ENCODE results near the gene ID4. TPM values are rescaled to one million over a fixed set of nuclear protein-coding genes. Genes with fewer than 3 reads are reported as not detected.

ID4 gene
- total RNA-seq, 1 donor from 2014 or later: 115 TPM

DNA sequence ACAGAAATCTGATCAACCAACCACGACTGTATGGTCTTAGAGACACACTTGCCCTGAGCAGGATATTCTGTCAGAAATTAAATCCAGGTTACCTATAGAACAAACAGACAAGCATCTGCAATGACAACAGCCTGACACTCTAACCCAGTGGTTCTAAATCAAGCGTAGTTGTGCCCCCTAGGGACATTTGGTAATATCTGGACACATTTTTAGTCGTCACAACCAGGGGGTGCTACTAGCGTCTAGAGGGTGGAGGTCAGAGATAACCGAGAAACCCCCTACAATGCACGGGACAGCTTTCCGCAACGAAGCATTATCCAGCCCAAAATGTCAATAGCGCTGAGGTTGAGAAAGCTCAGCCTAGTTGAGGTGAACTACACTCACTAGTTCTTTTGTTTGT, 32.3 kb downstream of the ID4 start:
- Mint-ChIP-seq H3K27ac (no peak overlapping the region), H3K9me3 (no peaks in the 10 kb centered on the region), H3K27me3 (ENCODE audit: low read depth) (no peaks in the 10 kb centered on the region), H3K4me1 (peaks cover 19% of the 10 kb centered on the region), H3K4me3 (no peak overlapping the region), H3K36me3 (no peaks in the 10 kb centered on the region)
- no peak for DNase-seq (ENCODE audit: low spot score in 2 of 2, unreplicated experiment in 2 of 2)
- no peak for TF ChIP-seq CTCF (IDR thresholded peaks at IDR 0.05; ENCODE audit: unreplicated experiment)

DNA sequence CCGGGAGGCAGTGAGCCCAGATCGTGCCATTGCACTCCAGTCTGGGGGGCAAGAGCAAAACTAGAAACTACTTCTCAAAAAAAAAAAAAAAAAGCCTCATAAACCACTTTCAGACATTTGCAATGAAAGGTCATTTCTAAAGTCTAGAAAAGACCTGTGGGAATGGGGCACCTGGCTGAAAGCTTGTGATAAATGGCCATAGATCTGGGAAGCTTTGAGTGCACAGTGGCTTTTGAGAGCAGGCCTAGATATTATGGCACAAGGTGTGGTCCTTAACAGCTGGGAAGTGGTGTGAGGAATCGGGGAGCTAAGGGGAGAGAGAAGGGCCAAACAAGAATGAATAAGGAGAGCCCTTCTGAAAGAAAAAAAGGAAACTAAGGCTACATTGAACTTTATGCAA, 33.2 kb downstream of the ID4 start:
- no peak for TF ChIP-seq CTCF (IDR thresholded peaks at IDR 0.05; ENCODE audit: unreplicated experiment)
- no peaks in the 10 kb centered on the region for H3K27me3 Mint-ChIP-seq (ENCODE audit: low read depth)
- H3K27ac Mint-ChIP-seq: no peak overlapping the region
- no peaks in the 10 kb centered on the region for H3K9me3 Mint-ChIP-seq
- no peak for DNase-seq (ENCODE audit: low spot score in 2 of 2, unreplicated experiment in 2 of 2)
- peaks cover 18% of the 10 kb centered on the region for H3K4me1 Mint-ChIP-seq
- no peaks in the 10 kb centered on the region for H3K36me3 Mint-ChIP-seq
- H3K4me3 Mint-ChIP-seq: no peak overlapping the region

DNA sequence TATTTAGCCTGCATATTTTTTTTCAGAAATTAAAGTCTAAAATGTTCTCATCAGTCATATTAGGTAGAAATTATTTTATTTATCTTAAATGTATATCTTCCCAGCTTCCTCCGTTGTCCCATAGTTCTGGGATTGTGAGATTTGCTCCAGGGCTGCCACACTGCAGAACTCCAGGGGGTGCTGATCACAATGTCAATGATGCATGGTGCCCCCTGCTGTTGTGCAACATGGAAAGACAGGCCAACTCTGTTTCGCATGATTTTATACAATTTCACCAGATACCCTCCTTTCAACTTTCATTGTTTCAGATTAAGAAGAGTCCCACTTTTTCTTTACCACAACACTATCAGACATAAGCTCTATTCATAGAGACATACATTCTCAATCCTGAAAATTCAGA, 35.9 kb downstream of the ID4 start:
- Mint-ChIP-seq H3K27ac (no peak overlapping the region), H3K36me3 (no peaks in the 10 kb centered on the region), H3K27me3 (ENCODE audit: low read depth) (no peaks in the 10 kb centered on the region), H3K9me3 (no peaks in the 10 kb centered on the region), H3K4me1 (no peaks in the 10 kb centered on the region), H3K4me3 (no peak overlapping the region)
- TF ChIP-seq CTCF (IDR thresholded peaks at IDR 0.05; ENCODE audit: unreplicated experiment): no peak
- no peak for DNase-seq (ENCODE audit: low spot score in 2 of 2, unreplicated experiment in 2 of 2)

DNA sequence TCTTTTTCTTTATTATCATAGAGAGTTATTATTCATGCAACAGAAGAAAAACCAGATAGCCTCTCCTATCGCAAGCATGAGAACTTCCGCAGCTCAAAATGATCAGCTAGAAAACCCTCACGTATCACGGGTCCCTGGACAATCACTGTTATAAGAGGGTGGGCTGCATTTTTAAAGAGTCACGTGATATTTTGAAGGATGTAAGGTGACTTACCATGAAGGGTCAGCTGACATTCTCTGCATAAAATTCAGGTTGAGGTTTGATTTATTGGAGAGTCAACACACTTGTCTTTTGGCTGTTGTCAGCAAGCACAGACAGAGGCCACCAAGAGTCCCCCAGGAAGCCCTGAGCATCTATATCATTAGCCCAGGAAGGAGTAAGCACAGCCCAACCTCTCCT, 39.5 kb downstream of the ID4 start:
- Mint-ChIP-seq H3K9me3 (no peaks in the 10 kb centered on the region), H3K27me3 (ENCODE audit: low read depth) (no peaks in the 10 kb centered on the region), H3K4me1 (no peaks in the 10 kb centered on the region), H3K36me3 (no peaks in the 10 kb centered on the region), H3K4me3 (no peak overlapping the region), H3K27ac (no peak overlapping the region)
- DNase-seq (ENCODE audit: low spot score in 2 of 2, unreplicated experiment in 2 of 2): no peak
- TF ChIP-seq CTCF (IDR thresholded peaks at IDR 0.05; ENCODE audit: unreplicated experiment): no peak

DNA sequence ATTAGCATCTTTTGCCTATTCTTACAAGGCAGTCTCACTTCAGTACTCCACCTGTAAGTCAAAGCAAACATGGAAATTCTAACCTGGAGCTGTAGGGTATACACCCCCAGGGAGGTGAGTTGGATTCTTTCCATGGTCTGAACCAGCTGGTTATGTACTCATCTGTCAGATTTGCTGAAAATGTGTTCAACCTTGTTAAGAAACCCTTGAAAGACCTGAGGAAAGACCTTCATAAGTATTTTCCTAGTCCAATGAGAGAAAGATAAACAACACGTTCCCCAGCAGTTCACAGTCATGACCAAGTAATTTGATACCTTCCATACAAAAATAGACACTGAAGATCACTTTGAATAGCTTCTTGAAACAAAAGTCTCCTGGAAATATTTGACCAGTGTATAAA, 42.5 kb downstream of the ID4 start:
- Mint-ChIP-seq H3K27ac (no peak overlapping the region), H3K36me3 (no peaks in the 10 kb centered on the region), H3K9me3 (no peaks in the 10 kb centered on the region), H3K4me1 (no peaks in the 10 kb centered on the region), H3K4me3 (no peak overlapping the region), H3K27me3 (ENCODE audit: low read depth) (no peaks in the 10 kb centered on the region)
- no peak for TF ChIP-seq CTCF (IDR thresholded peaks at IDR 0.05; ENCODE audit: unreplicated experiment)
- no peak for DNase-seq (ENCODE audit: low spot score in 2 of 2, unreplicated experiment in 2 of 2)

DNA sequence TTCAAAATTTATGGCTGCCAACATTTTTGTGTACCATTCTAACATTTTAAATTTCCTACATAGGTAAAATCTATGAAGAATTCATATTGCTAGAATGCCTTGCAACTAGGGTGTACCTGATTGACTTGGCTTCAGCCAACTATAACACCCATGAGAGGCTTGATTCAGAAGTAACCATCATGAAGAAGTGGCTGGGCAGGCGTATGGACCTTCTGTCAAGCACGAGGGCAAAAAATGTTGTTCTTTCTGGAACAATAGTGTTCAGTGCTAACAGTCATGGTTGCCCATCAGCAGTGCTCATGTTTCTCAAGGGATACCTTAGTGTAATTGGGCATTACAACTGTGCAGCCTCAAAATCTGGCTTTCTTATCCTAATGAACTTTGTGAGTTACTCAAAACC, 42.9 kb downstream of the ID4 start:
- Mint-ChIP-seq H3K36me3 (no peaks in the 10 kb centered on the region), H3K4me3 (no peak overlapping the region), H3K27ac (no peak overlapping the region), H3K27me3 (ENCODE audit: low read depth) (no peaks in the 10 kb centered on the region), H3K4me1 (no peaks in the 10 kb centered on the region), H3K9me3 (no peaks in the 10 kb centered on the region)
- no peak for TF ChIP-seq CTCF (IDR thresholded peaks at IDR 0.05; ENCODE audit: unreplicated experiment)
- DNase-seq (ENCODE audit: low spot score in 2 of 2, unreplicated experiment in 2 of 2): no peak

Measured in mesothelial cell of epicardium (in vitro differentiated cells).